Activated T-helper 1 cell treated with Interleukin-2 at 50 U/mL for 16 hours (primary cell): ENCODE data around the gene FOXK2.
A peak's percentile ranks its signal among the peaks of the same experiment; 100 is the strongest.

Experiments
- DNase-seq: peaks from one replicate; pipeline ENCODE4 v3.0.0-alpha.2; 2020; ENCODE audit warnings: low read depth

The FOXK2 gene

DNA sequence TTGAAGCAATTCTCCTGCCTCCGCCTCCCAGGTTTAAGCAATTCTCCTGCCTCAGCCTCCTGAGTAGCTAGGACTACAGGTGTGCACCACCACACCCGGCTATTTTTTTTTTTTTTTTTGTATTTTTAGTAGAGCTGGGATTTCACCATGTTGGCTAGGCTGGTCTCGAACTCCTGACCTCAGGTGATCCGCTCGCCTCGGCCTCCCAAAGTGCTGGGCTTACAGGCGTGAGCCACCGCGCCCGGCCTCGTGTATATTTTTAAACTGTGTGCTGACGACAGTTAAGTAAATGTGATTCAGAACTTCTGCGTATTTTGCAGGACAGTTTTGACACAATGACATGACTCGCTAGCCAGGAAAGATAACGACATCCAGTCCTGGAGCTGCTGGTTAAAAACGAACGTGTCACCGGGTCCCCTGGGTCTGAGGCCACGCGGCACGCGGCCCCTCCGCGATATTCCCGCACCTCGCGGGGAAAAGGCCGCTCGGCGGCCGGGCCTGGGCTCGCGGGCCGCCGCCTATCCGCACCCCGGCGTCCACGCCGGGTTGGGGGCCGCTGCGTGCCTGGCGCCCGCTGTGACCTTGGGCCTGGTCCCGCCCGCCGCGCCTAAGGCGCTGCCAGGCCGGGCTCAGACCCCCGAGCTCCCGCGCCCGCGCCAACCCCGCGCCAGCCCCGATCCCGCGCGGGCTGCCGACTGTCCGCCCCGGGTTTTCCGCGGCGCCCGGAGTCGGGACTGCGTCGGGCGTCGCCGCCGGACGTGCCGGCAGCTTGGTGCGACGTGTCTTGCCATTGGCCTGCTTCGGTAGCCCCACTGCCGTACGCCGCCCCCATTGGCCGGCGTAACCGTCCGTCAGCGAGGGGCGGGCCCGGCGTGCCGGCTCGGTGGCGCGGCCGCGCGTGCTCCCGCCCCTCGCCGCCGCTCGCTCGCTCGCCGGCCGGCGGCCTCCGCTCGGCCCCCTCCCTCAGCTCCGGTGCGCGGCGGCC lies at the start of gene FOXK2:
FOXK2 (plus strand) TSS at position 907 of the 985 bp plus-strand sequence. CDS start 157 bp downstream, outside the sequence.
- DNase-seq, result peak; percentile 95

DNA sequence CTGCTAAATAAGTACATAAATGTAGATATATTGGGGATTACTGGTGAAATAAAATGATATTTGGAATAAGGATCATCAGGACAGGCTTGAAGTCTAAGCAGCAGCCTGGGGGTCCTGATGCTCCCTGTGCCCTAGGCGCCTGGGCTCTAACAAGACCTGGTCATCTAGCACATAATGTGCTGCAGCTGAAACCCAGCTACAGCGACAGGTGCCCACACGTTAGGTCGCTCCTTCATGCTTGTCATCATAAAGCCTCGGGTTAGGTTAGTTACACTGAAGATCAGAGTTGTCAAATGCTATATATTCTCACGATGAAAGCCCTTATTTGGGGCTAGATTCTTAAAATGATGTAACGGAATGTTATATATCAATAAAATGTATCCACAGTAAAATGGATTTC lies 49.5 kb upstream of the FOXK2 start:
- no peak for DNase-seq

DNA sequence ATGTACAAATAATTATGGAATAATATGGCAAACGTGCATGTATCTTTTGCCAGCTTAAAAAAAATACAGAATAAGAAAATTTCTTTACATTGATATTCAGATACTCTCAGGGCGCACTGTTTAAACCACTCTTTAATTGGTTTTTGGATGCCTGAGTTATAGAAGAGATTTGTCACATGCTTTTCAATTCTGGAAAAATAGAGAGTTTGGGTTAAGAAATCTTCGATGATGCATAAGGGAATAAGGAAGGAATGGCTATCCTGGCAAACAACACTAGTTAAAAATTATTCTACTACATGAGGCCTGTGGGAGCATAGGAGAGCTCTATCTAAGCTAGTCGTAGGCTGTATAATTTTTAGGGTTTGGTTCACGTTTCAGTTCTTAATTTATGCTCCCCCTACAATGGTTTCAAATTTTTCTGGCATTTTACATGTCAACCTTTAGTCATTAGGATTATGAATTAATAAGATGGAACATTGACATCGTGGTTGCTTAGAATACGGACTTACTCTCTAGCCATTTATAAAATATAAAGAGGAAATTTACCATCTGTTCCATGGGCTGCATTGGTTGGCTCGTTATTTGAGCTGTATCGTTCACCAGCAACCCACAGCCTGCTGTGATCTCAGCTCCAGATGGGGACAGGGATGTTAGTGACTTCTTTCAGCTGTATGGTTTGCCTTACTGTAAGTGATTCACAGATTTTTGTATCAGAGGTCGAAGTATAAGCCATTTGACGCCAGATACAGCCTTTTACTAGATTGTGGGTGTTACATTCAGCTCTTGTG lies 45.1 kb upstream of the FOXK2 start:
- no peak for DNase-seq

- DNase-seq, result no peak
These were observed 44.1 kb upstream of the FOXK2 start for GRCh38 chr17:82475458-82475857.

DNA sequence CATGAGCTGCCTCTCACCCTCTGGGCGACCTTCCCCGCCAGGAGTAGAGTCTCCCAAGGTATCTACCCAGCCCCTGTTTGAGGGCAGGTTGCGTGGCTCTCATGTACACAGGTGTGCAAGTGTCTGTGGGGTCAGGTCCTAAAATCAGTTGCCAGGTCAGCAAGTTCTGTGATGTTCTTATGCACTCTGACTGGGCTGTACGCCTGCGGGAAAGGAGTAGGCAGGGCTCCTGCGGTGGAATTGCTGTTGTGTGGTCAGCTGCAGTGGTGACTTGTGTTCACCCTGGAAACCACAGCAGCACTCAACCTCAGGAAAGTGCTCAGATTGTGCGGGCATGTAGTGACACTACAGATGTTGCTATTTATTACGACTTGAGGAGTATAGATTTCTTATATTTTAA lies 41.6 kb upstream of the FOXK2 start:
- DNase-seq, result no peak

- DNase-seq, result no peak
These were observed 39.9 kb upstream of the FOXK2 start for GRCh38 chr17:82479602-82480001.

- no peak for DNase-seq
These were observed 39.2 kb upstream of the FOXK2 start for GRCh38 chr17:82480318-82480717.

GRCh38 chr17:82483204-82483660 lies 36.3 kb upstream of the FOXK2 start:
- DNase-seq, result no peak

- no peak for DNase-seq
These were observed 35.7 kb upstream of the FOXK2 start for GRCh38 chr17:82483836-82484235.

DNA sequence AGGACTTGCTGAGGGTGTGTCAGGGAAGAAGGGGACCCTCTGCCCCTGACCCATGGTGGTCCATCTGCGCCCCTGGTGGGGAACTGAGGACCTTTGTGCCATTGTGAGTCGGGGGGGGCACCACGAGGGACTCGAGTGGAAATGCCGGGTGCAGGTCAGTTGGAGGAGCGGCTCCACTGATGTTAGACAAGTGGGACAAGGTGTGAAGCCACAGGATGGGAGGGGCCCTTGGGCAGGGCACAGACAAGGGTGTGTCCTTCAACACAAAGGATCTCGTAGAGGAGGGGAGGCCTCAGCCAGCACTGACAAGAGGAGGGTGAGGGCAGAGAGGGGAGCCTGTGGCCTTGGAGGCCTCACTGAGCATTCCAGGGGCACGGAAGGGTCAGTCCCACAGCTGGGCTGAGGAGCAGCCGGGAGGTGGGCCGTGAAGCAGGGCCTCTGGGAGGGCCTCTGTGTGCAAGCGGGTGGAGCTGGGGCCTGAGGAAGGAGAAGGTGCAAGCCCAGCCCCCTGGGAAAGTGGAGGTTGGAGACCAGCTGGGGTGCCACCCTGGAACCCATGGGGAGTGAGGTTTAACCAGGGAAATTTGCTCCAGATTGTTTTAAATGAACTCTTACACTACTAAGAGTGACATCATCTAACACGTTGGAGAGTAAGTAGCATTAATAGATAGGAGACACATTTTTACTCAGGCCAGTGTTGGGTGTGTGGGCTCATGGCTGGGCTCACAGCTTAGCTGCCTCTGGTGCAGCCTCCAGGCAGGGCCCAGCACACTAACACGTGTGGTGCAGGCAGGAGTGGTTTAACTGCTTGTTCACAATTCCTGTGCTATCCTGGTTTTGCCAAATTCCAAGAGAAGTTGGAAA lies 33.1 kb upstream of the FOXK2 start:
- DNase-seq, result no peak

DNA sequence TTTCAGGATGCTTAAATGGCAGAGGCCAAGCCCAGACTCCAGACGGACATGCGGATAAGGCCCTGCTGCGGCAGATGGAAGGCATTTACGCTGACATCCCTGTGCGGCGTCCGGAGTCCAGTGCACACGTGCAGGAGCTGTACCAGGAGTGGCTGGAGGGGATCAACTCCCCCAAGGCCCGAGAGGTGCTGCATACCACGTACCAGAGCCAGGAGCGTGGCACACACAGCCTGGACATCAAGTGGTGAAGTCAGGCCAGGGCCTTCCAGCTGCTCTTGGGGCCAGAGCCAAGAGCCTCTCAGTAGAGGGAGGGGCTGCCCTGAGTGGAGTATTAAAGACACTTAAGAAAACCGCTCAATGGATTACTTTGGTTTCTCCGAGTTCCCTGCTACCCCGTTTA lies 31.6 kb upstream of the FOXK2 start:
- DNase-seq, result no peak

GRCh38 chr17:82489117-82489516 lies 30.4 kb upstream of the FOXK2 start:
- DNase-seq, result no peak

DNA sequence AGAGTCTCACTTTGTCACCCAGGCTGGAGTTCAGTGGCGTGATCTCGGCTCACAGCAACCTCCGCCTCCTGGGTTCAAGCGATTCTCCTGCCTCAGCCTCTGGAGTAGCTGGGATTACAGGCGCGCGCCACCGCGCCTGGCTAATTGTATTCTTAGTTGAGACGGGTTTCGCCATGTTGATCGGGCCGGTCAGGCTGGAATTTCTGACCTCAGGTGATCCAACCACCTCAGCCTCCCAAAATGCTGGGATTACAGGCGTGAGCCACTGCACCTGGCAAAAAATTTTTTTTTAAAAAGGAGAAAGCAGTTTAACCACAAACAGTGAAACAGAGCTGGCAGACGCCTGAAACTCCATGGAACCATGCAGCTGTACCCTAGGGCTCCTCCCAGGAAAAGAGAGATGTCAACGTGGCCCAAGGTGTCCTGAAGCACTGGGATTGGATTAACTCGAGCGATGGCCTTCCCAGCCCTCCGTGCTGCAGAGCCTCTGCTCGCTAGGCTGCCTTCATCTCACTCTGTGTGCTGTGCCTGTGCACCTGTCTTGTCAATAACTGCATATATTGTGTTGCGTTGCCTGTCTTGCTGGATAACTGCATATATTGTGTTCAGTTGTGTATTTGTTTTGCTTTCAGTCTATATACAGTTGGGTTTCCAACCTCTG lies 29.6 kb upstream of the FOXK2 start:
- DNase-seq, result no peak

GRCh38 chr17:82490512-82491195 lies 28.9 kb upstream of the FOXK2 start:
- DNase-seq, result no peak

GRCh38 chr17:82491196-82491530 lies 28.4 kb upstream of the FOXK2 start:
- DNase-seq, result no peak

- DNase-seq, result no peak
These were observed 28.0 kb upstream of the FOXK2 start for GRCh38 chr17:82491533-82491932.

DNA sequence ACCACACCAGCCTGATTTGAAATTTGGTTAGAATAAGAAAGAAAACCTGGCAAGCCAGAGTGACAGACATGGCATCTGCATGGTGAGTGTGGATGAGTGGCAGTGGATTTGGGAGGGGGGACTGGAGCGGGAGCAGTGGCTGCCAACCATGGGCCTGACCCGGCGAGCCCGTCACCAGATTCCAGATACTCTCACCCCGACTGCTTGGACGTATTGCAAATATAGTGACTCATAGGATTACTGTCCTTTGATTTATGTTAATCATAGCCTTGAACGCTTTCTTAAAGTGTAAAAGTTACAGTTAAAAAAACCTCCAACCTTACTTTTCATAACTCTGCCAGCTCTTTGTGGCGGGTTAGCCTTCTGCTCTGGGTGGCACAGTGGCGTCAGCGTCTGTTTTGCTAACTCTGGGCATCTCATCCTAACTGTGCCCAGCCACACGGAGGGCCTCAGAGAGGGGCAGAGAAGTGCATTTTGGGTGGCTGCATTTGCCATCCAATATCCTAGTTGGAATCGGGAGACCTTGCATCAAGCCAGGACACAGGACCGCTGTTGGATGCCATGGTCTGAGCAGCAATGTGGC lies 26.8 kb upstream of the FOXK2 start:
- no peak for DNase-seq

- DNase-seq, result no peak
These were observed 26.2 kb upstream of the FOXK2 start for GRCh38 chr17:82493226-82493781.

DNA sequence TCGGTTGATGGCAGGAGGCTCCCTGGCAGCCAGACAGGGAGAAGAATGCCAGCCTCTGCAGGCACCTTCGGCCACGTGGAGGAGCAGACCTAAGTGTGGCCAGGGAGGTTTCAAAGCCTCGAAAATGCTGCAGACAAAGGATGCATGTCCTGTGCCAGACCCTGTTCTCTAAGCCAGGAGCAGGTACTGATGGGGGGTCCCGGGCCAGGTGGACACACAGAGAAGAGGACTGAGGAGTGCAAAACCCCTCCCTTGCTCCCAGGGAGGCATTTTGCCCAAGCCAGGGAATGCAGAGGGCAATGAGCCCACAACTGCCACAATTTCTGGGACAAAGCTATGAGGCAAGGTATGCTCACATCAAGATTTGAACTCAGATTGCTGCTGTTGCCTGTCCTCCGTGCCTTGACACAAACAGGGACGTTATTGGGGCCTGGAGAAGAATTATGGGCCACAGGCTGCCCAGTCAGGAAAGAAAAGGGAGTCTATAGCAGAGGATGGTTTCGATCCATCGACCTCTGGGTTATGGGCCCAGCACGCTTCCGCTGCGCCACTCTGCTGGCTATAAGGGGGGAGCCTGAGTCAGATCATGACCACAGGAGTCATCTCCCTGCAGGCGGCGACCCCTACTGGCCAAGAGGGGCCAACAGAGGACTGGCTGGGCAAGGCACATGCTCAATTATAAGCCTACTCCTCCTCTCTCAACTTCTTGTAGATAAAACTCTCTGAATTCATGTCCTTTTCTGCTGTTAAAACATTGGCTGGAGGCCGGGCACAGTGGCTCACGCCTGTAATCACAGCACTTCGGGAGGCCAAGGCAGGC lies 25.1 kb upstream of the FOXK2 start:
- DNase-seq, result peak; percentile 83
